Neural cell (in vitro differentiated cells): Measurements from ENCODE around the gene AMFR. TPM values are rescaled to one million over a fixed set of nuclear protein-coding genes. Genes with fewer than 3 reads are reported as not detected.

Experiments used
- H2AFZ ChIP-seq: fragments of 200-600, 300-800 bp; sonication (generic), shearing (Covaris generic); 2 replicates; pipeline ENCODE4 v1.6.0; 2014; ENCODE audit warnings: low read depth, mild to moderate bottlenecking, antibody characterized with exemption, low read length, moderate library complexity
- H3F3A ChIP-seq: fragments of 200-600 bp; shearing (Covaris generic); 2 replicates; pipeline ENCODE4 v1.6.1; 2016; ENCODE audit warnings: mild to moderate bottlenecking, moderate library complexity, mixed read lengths, antibody characterized with exemption, low read length; ENCODE audit not compliant: insufficient read depth, poor library complexity, severe bottlenecking
- H3K27ac ChIP-seq: fragments of 200-600, 300-800 bp; sonication (generic), shearing (Covaris generic); 2 replicates; pipeline ENCODE4 v1.5.1; 2014; ENCODE audit warnings: mild to moderate bottlenecking, low read length, moderate library complexity
- H3K27me3 ChIP-seq: fragments of 300-800, 200-600 bp; sonication (generic), shearing (Covaris generic); 2 replicates; pipeline ENCODE4 v1.6.0; 2014; ENCODE audit warnings: mild to moderate bottlenecking, low read depth, low read length, moderate library complexity; ENCODE audit not compliant: insufficient read depth
- H3K36me3 ChIP-seq: fragments of 300-800, 200-600 bp; sonication (generic), shearing (Covaris generic); 2 replicates; pipeline ENCODE4 v1.5.1; 2014; ENCODE audit warnings: mild to moderate bottlenecking, antibody characterized with exemption, low read length, moderate library complexity; ENCODE audit not compliant: insufficient read depth
- H3K4me2 ChIP-seq: fragments of 300-800, 200-600 bp; sonication (generic), shearing (Covaris generic); 2 replicates; pipeline ENCODE4 v1.6.0; 2014; ENCODE audit warnings: mild to moderate bottlenecking, low read length
- H3K4me3 ChIP-seq: fragments of 300-800, 200-600 bp; sonication (generic), shearing (Covaris generic); 2 replicates; pipeline ENCODE4 v1.5.1; 2014; ENCODE audit warnings: mild to moderate bottlenecking, low read length, moderate library complexity
- H3K79me2 ChIP-seq: fragments of 200-600 bp; shearing (Covaris generic); replicated peaks from 2 replicates; pipeline ENCODE4 v1.6.0; 2014; ENCODE audit warnings: mild to moderate bottlenecking, low read length, moderate library complexity; ENCODE audit not compliant: insufficient read depth
- H3K9ac ChIP-seq: fragments of 300-800, 200-600 bp; sonication (generic), shearing (Covaris generic); 2 replicates; pipeline ENCODE4 v1.6.1; 2016; ENCODE audit warnings: mild to moderate bottlenecking, low read length, mixed read lengths
- H3K9me2 ChIP-seq: fragments of 200-600 bp; shearing (Covaris generic); 2 replicates; pipeline ENCODE4 v1.6.1; 2016; ENCODE audit warnings: mild to moderate bottlenecking, low read length, mixed read lengths; ENCODE audit not compliant: insufficient read depth
- H3K9me3 ChIP-seq: fragments of 200-600, 300-800 bp; sonication (generic), shearing (Covaris generic); 2 replicates; pipeline ENCODE4 v1.6.1; 2016; ENCODE audit warnings: mild to moderate bottlenecking, mixed run types, low read length, moderate library complexity, mixed read lengths
- H4K20me1 ChIP-seq: fragments of 200-600 bp; shearing (Covaris generic); 2 replicates; pipeline ENCODE4 v1.6.1; 2016; ENCODE audit warnings: mild to moderate bottlenecking, mixed run types; ENCODE audit not compliant: insufficient read depth
- EP300 ChIP-seq: fragments of 450-650 bp; conservative IDR thresholded peaks from 2 replicates; pipeline ENCODE4 v1.6.1; 2014; ENCODE audit warnings: antibody characterized with exemption, mild to moderate bottlenecking, moderate library complexity; ENCODE audit not compliant: poor library complexity, severe bottlenecking
- EZH2 ChIP-seq: fragments of 200-600, 300-800 bp; shearing (Covaris generic), sonication (generic); IDR thresholded peaks from 2 replicates; pipeline ENCODE4 v1.6.1; 2014; ENCODE audit warnings: antibody characterized with exemption, low read length, borderline replicate concordance, mild to moderate bottlenecking; ENCODE audit not compliant: insufficient read depth, poor library complexity, severe bottlenecking
- MXI1 ChIP-seq: fragments of 450-650 bp; conservative IDR thresholded peaks from 2 replicates; pipeline ENCODE4 v1.6.1; 2014; ENCODE audit warnings: antibody characterized with exemption, mild to moderate bottlenecking; ENCODE audit not compliant: poor library complexity, severe bottlenecking
- POLR2AphosphoS5 ChIP-seq: IDR thresholded peaks from 2 replicates; pipeline ENCODE4 v1.6.1; 2012
- RAD21 ChIP-seq: fragments of 450-650 bp; conservative IDR thresholded peaks from 2 replicates; pipeline ENCODE4 v1.6.1; 2014; ENCODE audit warnings: antibody characterized with exemption, mild to moderate bottlenecking, moderate library complexity
- REST ChIP-seq: IDR thresholded peaks from 2 replicates; pipeline ENCODE4 v1.6.1; 2012; ENCODE audit warnings: borderline replicate concordance
- SMC3 ChIP-seq: fragments of 450-650 bp; conservative IDR thresholded peaks from 2 replicates; pipeline ENCODE4 v1.6.1; 2014; ENCODE audit warnings: antibody characterized with exemption, mild to moderate bottlenecking, moderate library complexity; ENCODE audit not compliant: poor library complexity
- TAF1 ChIP-seq: IDR thresholded peaks from 2 replicates; pipeline ENCODE4 v1.6.1; 2012; ENCODE audit warnings: low read depth
- polyA plus RNA-seq: library from polyadenylated mRNA; depleted of rRNA; stranded (reverse); fragments of >200 nt; gene quantifications from 2 replicates; pipeline ENCODE4 v1.2.3, GENCODE V29; 2014
- TF ChIP-seq, protein P1 (sequence below): fragments of 450-650 bp; IDR thresholded peaks from 2 replicates; pipeline ENCODE4 v1.5.1; 2014; ENCODE audit warnings: antibody characterized with exemption, mild to moderate bottlenecking, moderate library complexity; ENCODE audit not compliant: poor library complexity, severe bottlenecking

AMFR gene
- polyA plus RNA-seq, 1 donor from 2014 or later, result 101 TPM

- TF ChIP-seq MXI1, result no peak
- TF ChIP-seq REST, result no peak
- no peak for TF ChIP-seq EP300
- no peak for TF ChIP-seq EZH2
- no peak for TF ChIP-seq RAD21
- TF ChIP-seq POLR2AphosphoS5, result no peak
- TF ChIP-seq TAF1, result no peak
- TF ChIP-seq, protein P1, sequence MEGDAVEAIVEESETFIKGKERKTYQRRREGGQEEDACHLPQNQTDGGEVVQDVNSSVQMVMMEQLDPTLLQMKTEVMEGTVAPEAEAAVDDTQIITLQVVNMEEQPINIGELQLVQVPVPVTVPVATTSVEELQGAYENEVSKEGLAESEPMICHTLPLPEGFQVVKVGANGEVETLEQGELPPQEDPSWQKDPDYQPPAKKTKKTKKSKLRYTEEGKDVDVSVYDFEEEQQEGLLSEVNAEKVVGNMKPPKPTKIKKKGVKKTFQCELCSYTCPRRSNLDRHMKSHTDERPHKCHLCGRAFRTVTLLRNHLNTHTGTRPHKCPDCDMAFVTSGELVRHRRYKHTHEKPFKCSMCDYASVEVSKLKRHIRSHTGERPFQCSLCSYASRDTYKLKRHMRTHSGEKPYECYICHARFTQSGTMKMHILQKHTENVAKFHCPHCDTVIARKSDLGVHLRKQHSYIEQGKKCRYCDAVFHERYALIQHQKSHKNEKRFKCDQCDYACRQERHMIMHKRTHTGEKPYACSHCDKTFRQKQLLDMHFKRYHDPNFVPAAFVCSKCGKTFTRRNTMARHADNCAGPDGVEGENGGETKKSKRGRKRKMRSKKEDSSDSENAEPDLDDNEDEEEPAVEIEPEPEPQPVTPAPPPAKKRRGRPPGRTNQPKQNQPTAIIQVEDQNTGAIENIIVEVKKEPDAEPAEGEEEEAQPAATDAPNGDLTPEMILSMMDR, result no peak
- no peak for TF ChIP-seq SMC3
- Histone ChIP-seq H3K9me3 (no peaks in the 10 kb centered on the region), H2AFZ (no peak overlapping the region), H3K4me3 (no peak overlapping the region), H3K9ac (no peak overlapping the region), H3K79me2 (no peaks in the 10 kb centered on the region), H3K9me2 (no peaks in the 10 kb centered on the region), H3K27ac (no peak overlapping the region), H3K4me2 (no peak overlapping the region), H3F3A (no peaks in the 10 kb centered on the region), H3K36me3 (peaks cover 14% of the 10 kb centered on the region), H3K27me3 (no peaks in the 10 kb centered on the region), H4K20me1 (no peaks in the 10 kb centered on the region)
Measured at GRCh38 chr16:56470232-56470631, 44.9 kb upstream of the AMFR start.

DNA sequence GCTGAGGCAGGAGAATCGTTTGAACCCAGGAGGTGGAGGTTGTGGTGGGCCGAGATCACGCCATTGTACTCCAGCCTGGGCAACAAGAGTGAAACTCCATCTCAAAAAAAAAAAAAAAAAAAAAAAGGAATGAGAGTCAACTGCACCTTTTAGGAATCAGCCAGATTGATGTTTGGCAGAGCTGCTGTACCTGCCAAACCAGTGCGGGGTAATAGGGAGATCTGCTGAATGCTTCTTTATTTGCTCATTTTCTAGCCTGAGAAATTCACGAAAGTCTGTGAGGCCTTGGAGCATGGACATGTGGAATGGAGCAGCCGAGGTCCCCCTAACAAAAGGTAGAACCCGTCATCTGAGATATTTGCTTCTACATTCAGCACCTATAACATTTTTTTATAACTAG is 44.4 kb upstream of the AMFR start:
- Histone ChIP-seq H3K4me3 (no peak overlapping the region), H3K36me3 (peaks cover 14% of the 10 kb centered on the region), H3K9ac (no peak overlapping the region), H3K4me2 (no peak overlapping the region), H3F3A (no peaks in the 10 kb centered on the region), H4K20me1 (no peaks in the 10 kb centered on the region), H3K9me2 (no peaks in the 10 kb centered on the region), H2AFZ (no peak overlapping the region), H3K79me2 (no peaks in the 10 kb centered on the region), H3K9me3 (no peaks in the 10 kb centered on the region), H3K27me3 (no peaks in the 10 kb centered on the region), H3K27ac (no peak overlapping the region)
- TF ChIP-seq RAD21, result no peak
- no peak for TF ChIP-seq REST
- TF ChIP-seq EP300, result no peak
- no peak for TF ChIP-seq SMC3
- TF ChIP-seq TAF1, result no peak
